ENCODE results near the gene RIC8A. TPM values are rescaled to one million over a fixed set of nuclear protein-coding genes. Genes with fewer than 3 reads are reported as not detected.
"Not testable (repeated sequence)": the region's sequence is repeated elsewhere in the genome, so short reads cannot be mapped to it uniquely, and the experiment has no call there.

Gene RIC8A
- total RNA-seq, 2 experiments from 2014 or later = 105 to 111 TPM

DNA sequence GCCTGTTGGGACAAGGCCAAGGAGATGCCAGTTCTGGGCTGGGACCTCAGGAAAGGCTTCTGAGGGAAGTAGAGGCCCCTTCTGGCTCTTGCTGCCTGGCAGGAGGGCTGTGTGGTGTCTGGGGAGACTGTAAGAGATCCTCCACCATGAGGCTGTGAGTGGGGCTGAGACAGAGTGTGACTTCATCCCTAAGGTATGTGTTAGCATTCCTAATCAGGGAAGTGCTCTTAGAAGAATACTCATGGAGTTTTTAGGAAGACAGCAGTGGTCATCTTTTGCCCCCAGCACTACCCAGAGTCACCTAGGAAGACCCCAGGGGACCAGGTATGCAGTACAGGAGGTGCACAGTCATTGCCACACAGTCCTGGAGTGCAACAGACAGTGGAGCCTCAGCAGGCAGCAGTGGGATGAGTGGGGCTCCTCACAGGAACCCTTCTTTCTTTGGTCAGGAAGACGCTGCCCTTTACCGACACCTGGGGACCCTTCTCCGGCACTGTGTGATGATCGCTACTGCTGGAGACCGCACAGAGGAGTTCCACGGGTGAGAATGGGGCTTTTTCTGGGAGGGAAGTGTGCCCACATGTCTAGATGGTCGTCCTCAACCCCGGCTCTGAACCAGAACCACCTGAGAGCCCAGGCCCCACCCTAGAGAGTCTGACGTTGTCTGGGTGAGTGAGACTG lies 2.8 kb downstream of the RIC8A start:
- H3K36me3 Mint-ChIP-seq = peaks cover 44% of the 10 kb centered on the region
- peaks cover 23% of the 10 kb centered on the region for H3K4me1 Mint-ChIP-seq
- peak overlapping the region; percentile 99 for H3K4me3 Mint-ChIP-seq
- H3K27ac Mint-ChIP-seq = peak overlapping the region; percentile 72
- H3K9me3 Mint-ChIP-seq = no peaks in the 10 kb centered on the region
- no peaks in the 10 kb centered on the region for H3K27me3 Mint-ChIP-seq
- DNase-seq = no peak

GRCh38 chr11:210803-211180 lies 3.3 kb downstream of the RIC8A start:
- Mint-ChIP-seq H3K27ac (peak overlapping the region; percentile 58), H3K4me3 (no peak overlapping the region), H3K9me3 (no peaks in the 10 kb centered on the region), H3K4me1 (peaks cover 20% of the 10 kb centered on the region), H3K36me3 (peaks cover 41% of the 10 kb centered on the region), H3K27me3 (no peaks in the 10 kb centered on the region)
- DNase-seq = no peak

DNA sequence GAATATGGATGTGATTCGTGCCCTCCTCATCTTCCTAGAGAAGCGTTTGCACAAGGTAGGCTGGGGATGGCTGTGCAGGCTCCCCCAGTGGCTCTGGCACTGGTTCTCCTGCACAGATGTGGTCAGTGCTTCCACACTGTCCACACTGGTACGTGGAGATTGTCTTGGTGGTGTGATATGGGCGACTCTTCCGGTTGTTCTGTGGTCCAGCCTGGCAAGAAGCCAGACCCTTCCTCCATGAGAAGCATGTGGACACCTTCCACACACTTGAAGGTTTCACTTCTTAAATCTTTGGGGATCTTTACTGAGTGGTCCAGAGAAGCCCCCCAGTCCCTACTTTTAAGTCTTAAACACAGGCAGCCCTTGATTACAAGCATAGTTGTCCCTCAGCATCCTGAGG lies 3.8 kb downstream of the RIC8A start:
- Mint-ChIP-seq H3K4me3 (no peak overlapping the region), H3K36me3 (peaks cover 36% of the 10 kb centered on the region), H3K27ac (peak overlapping the region; percentile 58), H3K4me1 (peaks cover 15% of the 10 kb centered on the region), H3K27me3 (no peaks in the 10 kb centered on the region), H3K9me3 (no peaks in the 10 kb centered on the region)
- DNase-seq = no peak

DNA sequence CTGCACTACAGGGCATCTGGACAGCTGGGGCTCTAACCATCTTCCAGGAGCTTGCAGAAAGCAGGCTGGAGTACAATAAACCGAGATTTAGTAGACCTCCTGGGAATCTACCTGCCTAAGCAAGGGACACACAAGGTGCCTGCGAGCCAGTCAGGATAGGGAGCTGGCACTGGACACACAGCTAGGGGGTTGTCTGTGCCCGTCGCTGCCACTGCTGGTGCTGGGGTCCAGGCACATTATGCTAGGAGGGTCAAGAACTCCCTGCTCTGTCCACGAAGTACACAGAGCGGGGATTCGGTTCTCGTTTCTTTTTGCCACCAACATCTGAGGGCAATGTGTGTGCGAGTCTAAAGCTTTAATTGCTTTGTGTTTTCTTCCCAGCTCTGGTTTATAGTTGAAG lies 4.2 kb downstream of the RIC8A start:
- H3K9me3 Mint-ChIP-seq = no peaks in the 10 kb centered on the region
- H3K27ac Mint-ChIP-seq = no peak overlapping the region
- peaks cover 15% of the 10 kb centered on the region for H3K4me1 Mint-ChIP-seq
- H3K36me3 Mint-ChIP-seq = peaks cover 33% of the 10 kb centered on the region
- H3K4me3 Mint-ChIP-seq = no peak overlapping the region
- DNase-seq = no peak
- H3K27me3 Mint-ChIP-seq = no peaks in the 10 kb centered on the region

DNA sequence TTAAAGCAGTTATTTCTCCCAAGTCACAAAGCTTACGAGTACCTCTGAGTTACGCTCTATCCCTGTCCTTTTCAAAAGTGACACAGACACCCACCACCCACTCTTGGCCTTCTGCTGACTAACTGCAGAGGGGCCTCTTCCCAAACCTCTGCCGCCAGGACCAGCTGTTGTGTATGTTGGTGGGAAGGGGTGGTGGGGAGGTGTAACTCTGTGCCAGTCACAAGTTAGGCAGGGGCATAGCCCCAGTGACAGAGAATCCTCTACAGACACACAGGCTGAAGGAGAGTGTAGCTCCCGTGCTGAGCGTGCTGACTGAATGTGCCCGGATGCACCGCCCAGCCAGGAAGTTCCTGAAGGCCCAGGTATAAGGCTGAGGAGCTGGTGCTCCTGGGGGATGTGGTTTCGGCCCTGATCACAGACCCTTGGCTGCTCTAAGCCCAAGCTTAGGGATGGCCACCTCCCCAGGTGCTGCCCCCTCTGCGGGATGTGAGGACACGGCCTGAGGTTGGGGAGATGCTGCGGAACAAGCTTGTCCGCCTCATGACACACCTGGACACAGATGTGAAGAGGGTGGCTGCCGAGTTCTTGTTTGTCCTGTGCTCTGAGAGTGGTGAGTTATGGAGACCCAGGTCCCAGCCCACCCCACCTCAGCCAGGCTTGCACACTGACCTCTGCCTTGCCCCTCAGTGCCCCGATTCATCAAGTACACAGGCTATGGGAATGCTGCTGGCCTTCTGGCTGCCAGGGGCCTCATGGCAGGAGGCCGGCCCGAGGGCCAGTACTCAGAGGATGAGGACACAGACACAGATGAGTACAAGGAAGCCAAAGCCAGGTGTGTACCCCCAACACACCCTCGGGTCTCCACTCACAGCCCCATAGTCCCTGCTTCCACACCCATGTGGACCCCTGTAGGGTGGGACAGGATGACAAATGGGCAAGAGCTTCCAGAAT lies 4.9 kb downstream of the RIC8A start:
- Mint-ChIP-seq H3K4me1 (peaks cover 15% of the 10 kb centered on the region), H3K36me3 (peaks cover 31% of the 10 kb centered on the region), H3K4me3 (no peak overlapping the region), H3K27me3 (no peaks in the 10 kb centered on the region), H3K9me3 (no peaks in the 10 kb centered on the region), H3K27ac (no peak overlapping the region)
- DNase-seq = no peak

DNA sequence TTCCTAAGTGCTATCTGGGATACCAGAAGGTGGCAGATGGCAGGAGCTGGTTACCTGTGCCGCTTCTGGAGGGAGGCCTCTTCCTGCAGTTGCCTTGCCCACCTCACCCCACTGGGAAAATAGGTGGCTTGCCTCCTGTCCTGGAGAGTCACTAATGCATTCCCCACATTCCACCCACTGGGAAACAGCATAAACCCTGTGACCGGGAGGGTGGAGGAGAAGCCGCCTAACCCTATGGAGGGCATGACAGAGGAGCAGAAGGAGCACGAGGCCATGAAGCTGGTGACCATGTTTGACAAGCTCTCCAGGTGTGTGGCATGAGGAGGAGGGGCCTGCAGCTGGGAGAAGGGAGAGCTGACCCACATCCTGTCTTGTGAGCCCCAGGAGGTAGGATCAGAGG lies 5.6 kb downstream of the RIC8A start:
- H3K27me3 Mint-ChIP-seq = no peaks in the 10 kb centered on the region
- no peak for DNase-seq
- no peaks in the 10 kb centered on the region for H3K9me3 Mint-ChIP-seq
- no peak overlapping the region for H3K4me3 Mint-ChIP-seq
- H3K27ac Mint-ChIP-seq = no peak overlapping the region
- peaks cover 31% of the 10 kb centered on the region for H3K36me3 Mint-ChIP-seq
- H3K4me1 Mint-ChIP-seq = peaks cover 20% of the 10 kb centered on the region

DNA sequence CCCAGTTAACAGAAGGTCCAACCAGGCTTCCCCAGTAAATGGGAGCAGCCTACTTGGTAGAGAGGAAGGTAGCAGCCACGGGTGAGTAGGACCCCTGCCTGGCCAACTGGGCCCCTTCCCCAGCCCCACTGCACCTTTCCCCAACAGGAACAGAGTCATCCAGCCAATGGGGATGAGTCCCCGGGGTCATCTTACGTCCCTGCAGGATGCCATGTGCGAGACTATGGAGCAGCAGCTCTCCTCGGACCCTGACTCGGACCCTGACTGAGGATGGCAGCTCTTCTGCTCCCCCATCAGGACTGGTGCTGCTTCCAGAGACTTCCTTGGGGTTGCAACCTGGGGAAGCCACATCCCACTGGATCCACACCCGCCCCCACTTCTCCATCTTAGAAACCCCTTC lies 6.6 kb downstream of the RIC8A start:
- H3K36me3 Mint-ChIP-seq = peaks cover 28% of the 10 kb centered on the region
- no peaks in the 10 kb centered on the region for H3K9me3 Mint-ChIP-seq
- no peak overlapping the region for H3K4me3 Mint-ChIP-seq

GRCh38 chr11:215581-216037 lies 8.1 kb downstream of the RIC8A start:
- Mint-ChIP-seq H3K4me1 (peaks cover 8% of the 10 kb centered on the region), H3K9me3 (no peaks in the 10 kb centered on the region), H3K36me3 (peaks cover 19% of the 10 kb centered on the region), H3K27ac (peak overlapping the region; percentile 9), H3K27me3 (no peaks in the 10 kb centered on the region), H3K4me3 (no peak overlapping the region)
- DNase-seq = no peak

More for the DNA sequence above, 6.6 kb downstream of the RIC8A start:
- peaks cover 20% of the 10 kb centered on the region for H3K4me1 Mint-ChIP-seq
- H3K27me3 Mint-ChIP-seq = no peaks in the 10 kb centered on the region
- DNase-seq = no peak
- peak overlapping the region; percentile 71 for H3K27ac Mint-ChIP-seq

- Mint-ChIP-seq H3K27ac (peak overlapping the region; percentile 53), H3K27me3 (no peaks in the 10 kb centered on the region), H3K4me1 (peaks cover 8% of the 10 kb centered on the region), H3K9me3 (no peaks in the 10 kb centered on the region), H3K4me3 (no peak overlapping the region), H3K36me3 (peaks cover 16% of the 10 kb centered on the region)
- DNase-seq = no peak
These were observed 8.8 kb downstream of the RIC8A start for GRCh38 chr11:216081-216974.

DNA sequence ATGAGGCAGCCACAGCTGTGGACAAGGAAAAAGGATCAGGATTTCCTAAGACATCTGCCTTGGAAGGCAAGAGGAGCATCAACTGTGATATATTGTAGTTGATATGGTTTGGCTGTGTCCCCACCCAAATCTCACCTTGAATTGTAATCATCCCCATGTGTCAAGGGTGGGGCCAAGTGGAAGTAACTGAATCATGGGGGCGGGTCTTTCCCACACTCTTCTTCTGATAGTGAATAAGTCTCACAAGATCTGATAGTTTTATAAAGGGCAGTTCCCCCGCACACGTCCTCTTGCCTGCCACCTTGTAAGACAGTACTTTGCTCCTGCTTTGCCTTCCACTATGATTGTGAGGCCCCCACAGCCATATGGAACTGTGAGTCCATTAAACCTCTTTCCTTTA lies 10.2 kb downstream of the RIC8A start:
- Mint-ChIP-seq H3K4me1 (peaks cover 5% of the 10 kb centered on the region), H3K4me3 (no peak overlapping the region), H3K9me3 (no peaks in the 10 kb centered on the region), H3K36me3 (peaks cover 13% of the 10 kb centered on the region), H3K27me3 (no peaks in the 10 kb centered on the region), H3K27ac (no peak overlapping the region)
- DNase-seq = no peak

- Mint-ChIP-seq H3K4me1 (peaks cover 5% of the 10 kb centered on the region), H3K9me3 (no peaks in the 10 kb centered on the region), H3K4me3 (no peak overlapping the region), H3K27me3 (no peaks in the 10 kb centered on the region), H3K27ac (no peak overlapping the region), H3K36me3 (peaks cover 8% of the 10 kb centered on the region)
- DNase-seq = no peak
These were observed 11.5 kb downstream of the RIC8A start for GRCh38 chr11:218815-219593.

DNA sequence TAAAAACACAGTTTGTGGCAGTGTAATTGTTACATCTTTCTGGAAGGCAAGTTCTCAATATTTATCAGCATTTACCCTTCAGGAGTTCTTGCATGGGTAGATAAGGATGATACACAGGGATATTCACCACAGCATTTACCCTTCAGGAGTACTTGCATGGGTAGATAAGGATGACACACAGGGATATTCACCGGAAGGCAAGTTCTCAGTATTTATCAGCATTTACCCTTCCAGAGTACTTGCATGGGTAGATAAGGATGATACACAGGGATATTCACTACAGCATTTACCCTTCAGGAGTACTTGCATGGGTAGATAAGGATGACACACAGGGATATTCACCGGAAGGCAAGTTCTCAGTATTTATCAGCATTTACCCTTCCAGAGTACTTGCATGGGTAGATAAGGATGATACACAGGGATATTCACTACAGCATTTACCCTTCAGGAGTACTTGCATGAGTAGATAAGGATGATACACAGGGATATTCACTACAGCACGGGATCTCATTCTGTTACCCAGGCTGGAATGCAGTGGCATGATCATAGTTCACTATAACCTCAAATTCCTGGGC lies 13.2 kb downstream of the RIC8A start:
- not testable (repeated sequence) for H3K27me3 Mint-ChIP-seq, H3K4me3 Mint-ChIP-seq, H3K36me3 Mint-ChIP-seq, H3K9me3 Mint-ChIP-seq, H3K4me1 Mint-ChIP-seq, H3K27ac Mint-ChIP-seq, DNase-seq

GRCh38 chr11:221539-221938 lies 14.0 kb downstream of the RIC8A start:
- Mint-ChIP-seq H3K27me3 (no peaks in the 10 kb centered on the region), H3K36me3 (peaks cover 5% of the 10 kb centered on the region), H3K4me3 (no peak overlapping the region), H3K4me1 (peaks cover 12% of the 10 kb centered on the region), H3K27ac (no peak overlapping the region), H3K9me3 (no peaks in the 10 kb centered on the region)
- no peak for DNase-seq

Measured in activated naive CD8-positive, alpha-beta T cell treated with anti-CD3 and anti-CD28 coated beads for 36 hours (primary cell).